HCT116 (cell line): Measurements from ENCODE around the gene RACK1.

Source experiments
- ATF3 ChIP-seq: IDR thresholded peaks from 2 replicates; pipeline ENCODE4 v1.6.1; 2012
- CBX3 ChIP-seq: IDR thresholded peaks from 2 replicates; pipeline ENCODE4 v1.6.1; 2012; ENCODE audit warnings: low read depth
- CTCF ChIP-seq, 3 experiments: fragments of 200-600 bp in 1 of 3; sonication (generic) in 1 of 3; IDR thresholded peaks in 2 of 3; conservative IDR thresholded peaks in 1 of 3; 2 replicates each; pipeline ENCODE4 v1.5.1; 2012 to 2017; ENCODE audit warnings: low read depth in 2 of 3, low read length in 2 of 3, antibody characterized with exemption in 1 of 3, borderline replicate concordance in 1 of 3, control low read depth in 1 of 3, mild to moderate bottlenecking in 1 of 3, mixed read lengths in 1 of 3, mixed run types in 1 of 3, moderate library complexity in 1 of 3; ENCODE audit not compliant: insufficient read depth in 1 of 3
- EZH2 ChIP-seq: fragments of 200-600 bp; sonication (generic); IDR thresholded peaks from 2 replicates; pipeline ENCODE4 v1.6.1; 2017; ENCODE audit warnings: antibody characterized with exemption, mixed run types
- EZH2phosphoT487 ChIP-seq: fragments of 200-600 bp; IDR thresholded peaks from 2 replicates; pipeline ENCODE4 v1.6.1; 2018; ENCODE audit warnings: antibody characterized with exemption, borderline replicate concordance
- POLR2A ChIP-seq: IDR thresholded peaks from 2 replicates; pipeline ENCODE4 v1.7.0; 2011; ENCODE audit warnings: borderline replicate concordance; ENCODE audit not compliant: insufficient read depth, insufficient read length; ENCODE audit errors: extremely low read depth
- POLR2AphosphoS5 ChIP-seq: IDR thresholded peaks from 2 replicates; pipeline ENCODE4 v1.6.1; 2011; ENCODE audit warnings: mild to moderate bottlenecking, low read depth, low read length, moderate library complexity
- RAD21 ChIP-seq: IDR thresholded peaks from 2 replicates; pipeline ENCODE4 v1.6.1; 2012; ENCODE audit warnings: low read depth, mild to moderate bottlenecking
- REST ChIP-seq: IDR thresholded peaks from 2 replicates; pipeline ENCODE4 v1.6.1; 2012; ENCODE audit warnings: low read depth
- ZBTB33 ChIP-seq: IDR thresholded peaks from 2 replicates; pipeline ENCODE4 v1.6.1; 2011; ENCODE audit warnings: mild to moderate bottlenecking, low read length, moderate library complexity; ENCODE audit not compliant: insufficient replicate concordance; ENCODE audit errors: extremely low read depth
- ZNF274 ChIP-seq: fragments of 200-500 bp; sonication (Bioruptor generic); IDR thresholded peaks from 2 replicates; pipeline ENCODE4 v1.6.1; 2014; ENCODE audit warnings: mild to moderate bottlenecking, low read depth, low read length, inconsistent platforms

GRCh38 chr5:181281077-181281983 lies 37.6 kb upstream of the RACK1 start:
- TF ChIP-seq CTCF (IDR thresholded peaks at IDR 0.05 in 2 of 3, conservative IDR thresholded peaks at IDR 0.05 in 1 of 3; ENCODE audit: borderline replicate concordance in 1 of 3, insufficient read depth in 1 of 3, low read depth in 2 of 3, low read length in 2 of 3) (no peak), POLR2AphosphoS5 (no peak), CBX3 (no peak), RAD21 (no peak), ZNF274 (no peak), POLR2A (no peak), ATF3 (no peak), ZBTB33 (no peak), EZH2 (no peak), REST (no peak), EZH2phosphoT487 (no peak)
